ENCODE measurements around the gene TOX3.

- TF ChIP-seq NFRKB (IDR thresholded peaks at IDR 0.05) = no peak
- no peak for TF ChIP-seq CTBP1 (IDR thresholded peaks at IDR 0.05; ENCODE audit: borderline replicate concordance)
- TF ChIP-seq SP1 (IDR thresholded peaks at IDR 0.05) = no peak
- TF ChIP-seq FOXM1 (IDR thresholded peaks at IDR 0.05; ENCODE audit: borderline replicate concordance) = no peak
- no peak for TF ChIP-seq L3MBTL2 (conservative IDR thresholded peaks at IDR 0.05)
- no peak for TF ChIP-seq SUZ12 (IDR thresholded peaks at IDR 0.05)
These were observed 66.7 kb downstream of the TOX3 start for GRCh38 chr16:52480237-52480636.

Measured in HEK293T (cell line).